HS-27A (cell line): Measurements from ENCODE around the gene SERPINB2.

Experiments used
- DNase-seq: peaks from one replicate; pipeline ENCODE4 v3.0.0-alpha.2; 2012; ENCODE audit warnings: low read depth, missing footprints

Gene SERPINB2, protein sequence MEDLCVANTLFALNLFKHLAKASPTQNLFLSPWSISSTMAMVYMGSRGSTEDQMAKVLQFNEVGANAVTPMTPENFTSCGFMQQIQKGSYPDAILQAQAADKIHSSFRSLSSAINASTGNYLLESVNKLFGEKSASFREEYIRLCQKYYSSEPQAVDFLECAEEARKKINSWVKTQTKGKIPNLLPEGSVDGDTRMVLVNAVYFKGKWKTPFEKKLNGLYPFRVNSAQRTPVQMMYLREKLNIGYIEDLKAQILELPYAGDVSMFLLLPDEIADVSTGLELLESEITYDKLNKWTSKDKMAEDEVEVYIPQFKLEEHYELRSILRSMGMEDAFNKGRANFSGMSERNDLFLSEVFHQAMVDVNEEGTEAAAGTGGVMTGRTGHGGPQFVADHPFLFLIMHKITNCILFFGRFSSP

DNA sequence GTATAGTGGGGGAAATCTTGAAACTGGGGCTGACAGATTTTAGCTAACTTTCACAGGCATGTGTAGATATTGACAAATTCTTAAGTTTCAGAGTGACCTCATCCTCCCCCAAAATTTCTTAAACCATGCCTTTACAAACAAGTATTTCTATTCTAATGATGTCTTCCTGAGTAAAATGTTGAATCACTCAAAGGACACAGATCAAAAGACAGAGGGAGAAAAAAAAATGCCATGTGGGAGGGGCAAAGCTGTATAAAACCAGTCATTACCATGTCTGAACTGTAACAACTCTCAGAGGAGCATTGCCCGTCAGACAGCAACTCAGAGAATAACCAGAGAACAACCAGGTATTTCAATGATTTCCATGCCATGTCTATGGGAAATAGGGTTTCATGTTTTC is at the start of gene SERPINB2:
Gene SERPINB2, plus strand, starts transcription at position 282 of the 400 bp plus-strand sequence. CDS start 3,740 bp downstream, outside the sequence.
- DNase-seq = peak; percentile 55

GRCh38 chr18:63843008-63843407 is 44.5 kb upstream of the SERPINB2 start:
- no peak for DNase-seq

DNA sequence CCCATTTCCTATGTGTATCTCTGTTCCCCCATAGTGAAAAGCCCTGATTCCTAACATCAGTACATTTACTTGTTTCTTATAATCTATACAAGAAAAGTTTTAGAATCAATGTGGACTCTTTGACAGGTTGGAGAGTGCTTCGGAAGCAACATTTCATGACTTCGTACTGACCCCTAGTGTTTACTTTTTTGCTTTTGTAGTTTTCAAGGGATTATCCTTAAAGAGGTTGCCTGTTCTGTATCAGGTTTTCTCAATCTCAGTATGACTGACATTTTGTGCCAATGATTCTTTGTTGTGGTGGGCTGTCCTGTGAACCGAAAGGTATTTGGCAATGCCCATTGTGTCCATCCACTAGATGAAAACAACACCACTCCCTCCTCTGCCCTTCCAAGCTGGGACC is 43.3 kb upstream of the SERPINB2 start:
- DNase-seq = no peak

DNA sequence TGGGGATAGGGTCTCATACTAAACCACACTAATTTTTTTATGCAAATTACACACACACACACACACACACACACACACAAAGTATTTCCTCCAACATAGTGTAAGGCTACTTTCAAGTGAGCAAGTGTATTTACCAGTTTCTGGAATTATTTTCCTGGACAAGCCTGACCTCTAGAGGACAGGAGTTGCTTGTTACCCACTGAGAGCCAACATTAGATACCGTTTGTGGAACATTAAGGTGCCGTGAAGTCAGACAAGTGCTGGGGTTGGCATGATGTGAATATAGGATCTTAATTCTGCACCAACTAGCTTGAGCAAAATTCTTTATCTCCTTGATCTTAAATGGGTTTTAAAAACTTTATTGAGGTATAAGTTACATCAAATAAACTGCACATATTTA is 39.3 kb upstream of the SERPINB2 start:
- no peak for DNase-seq

GRCh38 chr18:63850020-63850419 is 37.5 kb upstream of the SERPINB2 start:
- DNase-seq = no peak

GRCh38 chr18:63850636-63851035 is 36.9 kb upstream of the SERPINB2 start:
- no peak for DNase-seq

- no peak for DNase-seq
These were observed 29.0 kb upstream of the SERPINB2 start for GRCh38 chr18:63858456-63858855.

DNA sequence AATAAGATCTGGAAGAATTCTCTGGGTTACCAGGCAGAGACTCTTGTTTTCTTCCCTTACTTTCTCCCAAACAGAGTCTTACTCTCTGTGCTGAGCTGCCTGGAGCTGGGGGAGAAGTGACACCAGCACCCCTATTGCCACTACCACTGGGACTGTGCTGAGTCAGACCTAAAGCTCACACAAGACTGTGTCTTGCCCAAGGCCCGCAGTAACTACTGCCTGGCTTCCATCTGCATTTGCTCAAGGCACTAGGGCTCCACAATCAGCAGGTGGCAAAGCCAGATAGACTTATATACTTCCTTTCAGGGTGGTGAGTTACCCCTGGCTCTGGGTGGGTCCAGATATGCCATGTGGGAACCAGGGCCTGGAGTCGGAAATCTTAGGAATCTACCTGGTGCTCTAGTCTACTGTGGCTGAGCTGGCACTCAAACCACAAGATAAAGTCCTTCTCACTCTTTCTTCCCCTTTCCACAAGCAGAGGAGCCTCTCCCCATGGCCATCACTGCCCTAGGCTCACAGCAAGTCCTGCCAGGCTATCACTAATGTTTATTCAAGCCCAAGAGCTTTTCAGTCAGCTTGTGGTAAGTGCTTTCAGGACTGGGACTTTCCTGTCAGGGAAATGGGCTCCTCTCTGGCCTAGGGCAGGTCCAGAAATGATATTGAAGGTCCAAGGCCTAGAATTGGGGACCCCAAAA is 27.6 kb upstream of the SERPINB2 start:
- no peak for DNase-seq

DNA sequence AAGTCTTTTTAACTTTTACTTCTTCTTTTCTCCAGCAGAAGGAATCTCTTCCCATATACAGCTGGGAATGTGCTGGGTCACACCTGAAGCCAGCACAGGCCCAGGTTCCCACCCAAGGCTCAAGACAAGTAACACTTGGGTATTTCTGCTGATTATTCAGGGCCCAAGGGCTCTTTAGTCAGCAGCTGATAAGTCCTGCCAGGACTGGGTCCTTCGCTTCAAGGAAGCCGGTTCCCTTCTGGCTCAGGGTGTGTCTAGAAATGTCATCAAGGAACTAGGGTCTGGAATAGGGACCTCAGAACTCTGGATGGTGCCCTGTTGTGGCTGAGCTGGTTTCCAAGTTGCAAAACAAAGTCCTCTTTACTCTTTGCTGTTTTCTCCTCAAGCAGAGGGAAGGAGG is 27.0 kb upstream of the SERPINB2 start:
- no peak for DNase-seq

GRCh38 chr18:63867368-63868125 is 20.0 kb upstream of the SERPINB2 start:
- DNase-seq = no peak

DNA sequence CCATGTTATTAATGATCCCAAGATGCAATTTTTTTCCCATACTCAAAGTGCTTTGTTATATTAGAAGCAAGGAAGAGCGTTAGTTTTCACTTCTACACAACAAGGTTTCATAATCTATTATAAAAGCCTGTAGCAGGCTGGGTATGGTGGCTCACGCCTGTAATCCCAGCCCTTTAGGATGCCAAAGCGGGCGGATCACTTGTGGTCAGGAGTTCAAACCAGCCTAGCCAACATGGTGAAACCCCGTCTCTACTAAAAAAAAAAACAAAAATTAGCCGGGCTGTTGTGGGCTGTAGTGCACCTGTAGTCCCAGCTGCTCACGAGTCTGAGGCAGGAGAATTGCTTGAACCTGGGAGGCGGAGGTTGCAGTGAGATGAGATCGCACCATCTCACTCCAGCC is 19.0 kb upstream of the SERPINB2 start:
- no peak for DNase-seq

DNA sequence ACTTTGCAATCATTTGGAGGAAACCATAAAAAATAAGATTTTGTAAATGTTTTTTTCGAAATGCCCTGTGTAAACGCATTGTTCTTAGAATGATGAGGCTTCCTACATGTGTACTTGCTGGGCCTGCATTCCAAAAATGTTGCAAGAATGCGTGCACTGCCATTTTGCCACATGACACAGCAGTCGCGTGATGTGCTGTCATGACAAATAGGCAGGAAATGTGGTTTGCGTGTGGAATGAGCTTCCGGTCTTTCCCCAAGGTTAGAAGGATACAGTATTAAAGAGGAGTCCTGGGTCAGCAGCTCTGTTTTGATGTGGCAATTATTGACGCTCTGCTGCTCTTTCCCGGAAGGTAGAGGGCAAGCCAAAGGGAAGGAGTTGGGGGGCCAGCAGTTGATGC is 18.1 kb upstream of the SERPINB2 start:
- peak; percentile 94 for DNase-seq

GRCh38 chr18:63869851-63870250 is 17.7 kb upstream of the SERPINB2 start:
- no peak for DNase-seq

GRCh38 chr18:63871836-63872235 is 15.7 kb upstream of the SERPINB2 start:
- no peak for DNase-seq

GRCh38 chr18:63872586-63872985 is 14.9 kb upstream of the SERPINB2 start:
- DNase-seq = no peak

DNA sequence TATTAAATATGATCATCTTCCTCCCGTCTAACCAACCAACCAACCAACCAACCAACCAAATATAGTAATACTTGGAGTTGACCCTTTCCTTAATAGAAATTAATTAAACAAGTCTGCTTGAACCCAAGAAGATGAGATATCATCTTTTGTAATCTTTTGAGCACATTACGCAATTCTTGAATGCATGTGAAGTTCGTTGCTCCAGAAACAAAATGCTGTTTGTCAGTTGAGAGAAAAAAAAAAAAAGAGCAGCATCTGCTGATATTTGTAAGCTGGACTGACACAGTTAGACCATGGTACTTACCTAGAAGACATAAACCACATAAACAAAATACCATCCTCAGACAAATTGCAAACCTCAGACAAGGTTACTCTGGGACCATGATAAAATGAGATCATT is 9.2 kb upstream of the SERPINB2 start:
- no peak for DNase-seq

GRCh38 chr18:63878925-63879324 is 8.6 kb upstream of the SERPINB2 start:
- DNase-seq = no peak

GRCh38 chr18:63879709-63880108 is 7.8 kb upstream of the SERPINB2 start:
- DNase-seq = peak; percentile 58

- DNase-seq = no peak
These were observed 5.7 kb upstream of the SERPINB2 start for GRCh38 chr18:63881851-63882250.

- DNase-seq = peak; percentile 96
These were observed 5.0 kb upstream of the SERPINB2 start for GRCh38 chr18:63882333-63883141.

- DNase-seq = no peak
These were observed 3.9 kb upstream of the SERPINB2 start for GRCh38 chr18:63883617-63884016.
